H9 (cell line): ENCODE data around the gene EML4. TPM values are rescaled to one million over a fixed set of nuclear protein-coding genes. Genes with fewer than 3 reads are reported as not detected.

Experiments
- DNase-seq: peaks from one replicate; pipeline ENCODE4 v3.0.0-alpha.2; 2017
- H2AFZ ChIP-seq: one replicate; pipeline ENCODE4 v1.6.1; 2013; ENCODE audit warnings: mild to moderate bottlenecking, low read length, control low read depth, moderate library complexity
- H2AK5ac ChIP-seq: 2 replicates; pipeline ENCODE4 v1.6.1; 2013; ENCODE audit warnings: low read length, control low read depth, mixed read lengths; ENCODE audit not compliant: insufficient read length
- H2BK120ac ChIP-seq: one replicate; pipeline ENCODE4 v1.6.1; 2013; ENCODE audit warnings: low read depth, mild to moderate bottlenecking, low read length, control low read depth, inconsistent platforms; ENCODE audit not compliant: poor library complexity, severe bottlenecking
- H2BK12ac ChIP-seq: 2 replicates; pipeline ENCODE4 v1.6.1; 2013; ENCODE audit warnings: low read length, control low read depth, mixed read lengths, low read depth; ENCODE audit not compliant: insufficient read length
- H2BK15ac ChIP-seq: 2 replicates; pipeline ENCODE4 v1.6.1; 2013; ENCODE audit warnings: low read depth, low read length, control low read depth
- H2BK20ac ChIP-seq: one replicate; pipeline ENCODE4 v1.6.1; 2013; ENCODE audit warnings: low read depth, mild to moderate bottlenecking, low read length, control low read depth, inconsistent platforms; ENCODE audit not compliant: poor library complexity, severe bottlenecking
- H2BK5ac ChIP-seq: 2 replicates; pipeline ENCODE4 v1.6.1; 2013; ENCODE audit warnings: low read length, control low read depth, mixed read lengths; ENCODE audit not compliant: insufficient read length
- H3K14ac ChIP-seq: 2 replicates; pipeline ENCODE4 v1.6.1; 2013; ENCODE audit warnings: low read length, control low read depth; ENCODE audit not compliant: insufficient read depth
- H3K18ac ChIP-seq: 2 replicates; pipeline ENCODE4 v1.6.1; 2013; ENCODE audit warnings: low read depth, mild to moderate bottlenecking, mixed read lengths, low read length, control low read depth; ENCODE audit not compliant: insufficient read length
- H3K23ac ChIP-seq: 2 replicates; pipeline ENCODE4 v1.6.1; 2013; ENCODE audit warnings: low read length, control low read depth, mixed read lengths, low read depth; ENCODE audit not compliant: insufficient read length
- H3K23me2 ChIP-seq: 2 replicates; pipeline ENCODE4 v1.6.1; 2013; ENCODE audit warnings: low read depth, mild to moderate bottlenecking, mixed read lengths, low read length, control low read depth; ENCODE audit not compliant: insufficient read length, poor library complexity, severe bottlenecking
- H3K27ac ChIP-seq: 2 replicates; pipeline ENCODE4 v1.5.1; 2013; ENCODE audit warnings: low read length, control low read depth, mixed read lengths, low read depth; ENCODE audit not compliant: insufficient read length
- H3K27me3 ChIP-seq: 2 replicates; pipeline ENCODE4 v1.6.1; 2013; ENCODE audit warnings: low read length, control low read depth, inconsistent platforms; ENCODE audit not compliant: insufficient read depth
- H3K4ac ChIP-seq: 2 replicates; pipeline ENCODE4 v1.6.1; 2013; ENCODE audit warnings: low read depth, mild to moderate bottlenecking, control low read depth, inconsistent platforms, low read length, moderate library complexity
- H3K4me1 ChIP-seq: 2 replicates; pipeline ENCODE4 v1.6.1; 2013; ENCODE audit warnings: low read length, control low read depth, inconsistent platforms; ENCODE audit not compliant: insufficient read depth
- H3K4me2 ChIP-seq: 2 replicates; pipeline ENCODE4 v1.6.1; 2013; ENCODE audit warnings: low read length, control low read depth, mixed read lengths; ENCODE audit not compliant: insufficient read length, insufficient read depth
- H3K56ac ChIP-seq: 2 replicates; pipeline ENCODE4 v1.6.1; 2013; ENCODE audit warnings: low read depth, mild to moderate bottlenecking, mixed read lengths, low read length, control low read depth; ENCODE audit not compliant: insufficient read length
- H3K79me1 ChIP-seq: 2 replicates; pipeline ENCODE4 v1.6.1; 2013; ENCODE audit warnings: low read depth, mild to moderate bottlenecking, moderate library complexity, low read length, control low read depth, inconsistent platforms; ENCODE audit not compliant: insufficient read depth, poor library complexity, severe bottlenecking
- H3K79me2 ChIP-seq: 2 replicates; pipeline ENCODE4 v1.6.1; 2013; ENCODE audit warnings: low read length, control low read depth, inconsistent platforms; ENCODE audit not compliant: insufficient read depth
- H3K9ac ChIP-seq: 2 replicates; pipeline ENCODE4 v1.6.1; 2013; ENCODE audit warnings: low read length, control low read depth, mixed read lengths; ENCODE audit not compliant: insufficient read length; ENCODE audit errors: extremely low read depth
- H3K9me3 ChIP-seq: one replicate; pipeline ENCODE4 v1.6.1; 2013; ENCODE audit warnings: low read depth, low read length, inconsistent platforms; ENCODE audit not compliant: control insufficient read depth
- H3T11ph ChIP-seq: one replicate; pipeline ENCODE4 v1.6.1; 2013; ENCODE audit warnings: mild to moderate bottlenecking, low read length, control low read depth, inconsistent platforms
- H4K20me1 ChIP-seq: one replicate; pipeline ENCODE4 v1.6.1; 2013; ENCODE audit not compliant: control insufficient read depth, insufficient read length, insufficient read depth
- H4K5ac ChIP-seq: 2 replicates; pipeline ENCODE4 v1.6.1; 2013; ENCODE audit warnings: low read depth, mild to moderate bottlenecking, mixed read lengths, low read length, control low read depth; ENCODE audit not compliant: insufficient read length
- H4K8ac ChIP-seq: replicated peaks from 2 replicates; pipeline ENCODE4 v1.6.1; 2013; ENCODE audit warnings: low read length, control low read depth, mixed read lengths, low read depth; ENCODE audit not compliant: insufficient read length
- H4K91ac ChIP-seq: 2 replicates; pipeline ENCODE4 v1.6.1; 2013; ENCODE audit warnings: low read depth, mild to moderate bottlenecking, moderate library complexity, mixed read lengths, low read length, control low read depth; ENCODE audit not compliant: insufficient read length
- H3K27ac Mint-ChIP-seq, 3 experiments: 2 replicates in 2 of 3; 3 replicates in 1 of 3; pipeline ENCODE4 v1.8.0; 2020 to 2021; ENCODE audit warnings: mixed read lengths in 3 of 3, mild to moderate bottlenecking in 1 of 3, moderate library complexity in 1 of 3
- H3K27me3 Mint-ChIP-seq: 2 replicates; pipeline ENCODE4 v1.8.0; 2021; ENCODE audit warnings: low read depth, mild to moderate bottlenecking, moderate library complexity, mixed read lengths
- H3K36me3 Mint-ChIP-seq, 3 experiments: 2 replicates in 2 of 3; 3 replicates in 1 of 3; pipeline ENCODE4 v1.8.0; 2020 to 2021; ENCODE audit warnings: low read depth in 3 of 3, mixed read lengths in 3 of 3; ENCODE audit not compliant: insufficient read depth in 1 of 3
- H3K4me1 Mint-ChIP-seq, 2 experiments: 2 replicates each; pipeline ENCODE4 v1.8.0; 2020; ENCODE audit warnings: mixed read lengths in 2 of 2
- H3K4me3 Mint-ChIP-seq, 2 experiments: 2 replicates in 1 of 2; 3 replicates in 1 of 2; pipeline ENCODE4 v1.8.0; 2020 to 2021; ENCODE audit warnings: mild to moderate bottlenecking in 2 of 2, mixed read lengths in 2 of 2, moderate library complexity in 1 of 2
- H3K9me3 Mint-ChIP-seq, 2 experiments: 2 replicates in 1 of 2; 3 replicates in 1 of 2; pipeline ENCODE4 v1.8.0; 2020; ENCODE audit warnings: mild to moderate bottlenecking in 2 of 2, mixed read lengths in 2 of 2, moderate library complexity in 1 of 2
- CTCF ChIP-seq: fragments of 200-600 bp; sonication (generic); conservative IDR thresholded peaks from 3 replicates; pipeline ENCODE4 v1.8.0; 2021; ENCODE audit warnings: antibody characterized with exemption, mild to moderate bottlenecking
- WGBS: extraction: QIAGEN DNeasy Blood & Tissue Kit; methylation state at CpG from one replicate; pipeline ENCODE4 v1.1.7; 2013; ENCODE audit warnings: missing lambda C conversion rate, low lambda C conversion rate, mixed read lengths; ENCODE audit not compliant: insufficient read length; ENCODE audit errors: extremely low coverage; 5-methylcytosine and 5-hydroxymethylcytosine counted together
- total RNA-seq: library from RNA; stranded (reverse); gene quantifications from 2 replicates; pipeline ENCODE4 v1.2.1, GENCODE V29; 2021

Gene EML4
- total RNA-seq, 1 experiment from 2014 or later = 68.6 TPM

GRCh38 chr2:42186366-42186765, 17.2 kb downstream of the EML4 start:
- Histone ChIP-seq H2BK20ac (no peak overlapping the region), H3K27ac (no peak overlapping the region), H3K27me3 (no peaks in the 10 kb centered on the region), H3K9me3 (no peaks in the 10 kb centered on the region), H3K18ac (no peak overlapping the region), H2BK15ac (no peak overlapping the region), H4K20me1 (no peaks in the 10 kb centered on the region), H3K23me2 (no peaks in the 10 kb centered on the region), H2BK12ac (no peak overlapping the region), H2BK5ac (no peak overlapping the region), H3K4me1 (no peaks in the 10 kb centered on the region), H3K23ac (no peak overlapping the region), H2AFZ (no peak overlapping the region), H2AK5ac (no peak overlapping the region), H3K14ac (no peak overlapping the region), H4K91ac (no peak overlapping the region), H2BK120ac (no peak overlapping the region), H3K79me1 (peaks cover 2% of the 10 kb centered on the region), H3K9ac (no peak overlapping the region), H3K4me2 (no peak overlapping the region), H4K5ac (no peak overlapping the region), H3T11ph (no peak overlapping the region), H3K56ac (no peak overlapping the region), H3K4ac (no peak overlapping the region), H3K79me2 (peaks cover 7% of the 10 kb centered on the region; the same call in 1 of the 2 replicates), H4K8ac (no peak overlapping the region)
- Mint-ChIP-seq H3K27ac (no peak overlapping the region), H3K4me3 (no peak overlapping the region), H3K36me3 (peaks cover 2 to 5% (median 3%) of the 10 kb centered on the region in 3 experiments), H3K4me1 (peaks cover 7 to 11% of the 10 kb centered on the region in 2 experiments), H3K9me3 (peaks cover 0 to 2% of the 10 kb centered on the region in 2 experiments; a peak in 1 of 5 replicates), H3K27me3 (no peaks in the 10 kb centered on the region)
- WGBS = no CpG with 5 or more reads among the region's 1 CpG
- no peak for DNase-seq
- no peak for TF ChIP-seq CTCF
